Heart left ventricle (tissue), 16 donors: Measurements from ENCODE around the gene XPR1. TPM values are rescaled to one million over a fixed set of nuclear protein-coding genes. Genes with fewer than 3 reads are reported as not detected.

Source experiments
- ATAC-seq, 4 donors: fragments of 200-7000 bp; cut with Tn5 transposase; one replicate each; pipeline ENCODE4 v1.9.1; 2020 to 2022; ENCODE audit warnings: moderate library complexity in 4 of 4, mild to moderate bottlenecking in 3 of 4, moderate number of reproducible peaks in 1 of 4
- DNase-seq, 5 donors: peaks; one replicate each; pipeline ENCODE4 v3.0.0-alpha.2; 2020
- H3K27ac ChIP-seq, 12 donors: fragments of 200-600 bp; sonication (generic) in 4 of 12; one replicate each; pipeline versions ENCODE4 v1.5.0 to v1.8.0; 2016 to 2022; ENCODE audit warnings: mild to moderate bottlenecking in 2 of 12
- H3K27me3 ChIP-seq, 9 donors: fragments of 200-600 bp; sonication (generic) in 2 of 9; one replicate each; pipeline versions ENCODE4 v1.5.1 to v1.8.0; 2016 to 2022; ENCODE audit warnings: mild to moderate bottlenecking in 3 of 9
- H3K36me3 ChIP-seq, 9 donors: fragments of 200-600 bp; sonication (generic) in 2 of 9; one replicate each; pipeline versions ENCODE4 v1.5.0 to v1.8.0; 2018 to 2022; ENCODE audit warnings: mild to moderate bottlenecking in 2 of 9
- H3K4me1 ChIP-seq, 12 donors: fragments of 200-600 bp; sonication (generic) in 4 of 12; one replicate each; pipeline versions ENCODE4 v1.5.0 to v1.8.0; 2016 to 2022; ENCODE audit warnings: mild to moderate bottlenecking in 3 of 12
- H3K4me3 ChIP-seq, 12 donors: fragments of 200-600 bp; sonication (generic) in 4 of 12; one replicate each; pipeline versions ENCODE4 v1.5.0 to v1.8.0; 2017 to 2022; ENCODE audit warnings: mild to moderate bottlenecking in 9 of 12, moderate library complexity in 4 of 12
- H3K9me3 ChIP-seq, 12 donors: fragments of 200-600 bp; sonication (generic) in 4 of 12; one replicate each; pipeline versions ENCODE4 v1.5.0 to v1.8.0; 2016 to 2022; ENCODE audit warnings: mild to moderate bottlenecking in 1 of 12
- CTCF ChIP-seq, 12 donors: fragments of 200-600 bp; sonication (generic) in 4 of 12; IDR thresholded peaks; one replicate each; pipeline versions ENCODE4 v1.5.0 to v1.8.0; 2018 to 2022; ENCODE audit warnings: antibody characterized with exemption in 12 of 12, mild to moderate bottlenecking in 5 of 12
- POLR2A ChIP-seq, 2 donors: fragments of 450-650 bp; IDR thresholded peaks; one replicate each; pipeline ENCODE4 v1.6.1; 2017; ENCODE audit warnings: antibody characterized with exemption in 2 of 2, mild to moderate bottlenecking in 2 of 2, moderate library complexity in 2 of 2
- WGBS, 4 donors: extraction: QIAGEN DNeasy Blood & Tissue Kit in 2 of 4; methylation state at CpG; one replicate each; pipeline versions ENCODE4 v1.1.5 to v1.1.7; 2013 to 2018; 5-methylcytosine and 5-hydroxymethylcytosine counted together
- intact Hi-C, 10 donors: fragments of 100-400 bp; cut with DNase I; formaldehyde crosslinking; loops; one replicate each; pipeline versions ENCODE4 v1.11.1 to v1.14.2; 2022
- polyA plus RNA-seq, 2 donors: library from polyadenylated mRNA; stranded (reverse); fragments of 200-250 nt; gene quantifications; one replicate each; pipeline ENCODE4 v1.2.3, GENCODE V29; 2013
- total RNA-seq, 9 donors: library from RNA; depleted of rRNA in 2 of 9; stranded (reverse); fragments of >200 nt in 2 of 9; fragmentation: NEBNext Ultra II Directional in 3 of 9; extraction: Animal tissue kit (Norgen Biotek cat#: 25700) in 3 of 9; gene quantifications; one replicate each; pipeline versions ENCODE4 v1.1.0 to v1.2.4, GENCODE V29; 2016 to 2023
- donor health status: ischemic (EF 13 %, LVEDD 7.1; RV severe dilation, severe dysfunction).
- donor health status: healthy with polysubstance abuse.
- donor health status: DM: no; HTN: yes; CAD: no.
- donor health status: DM: no; HTN: no; CAD: no.
- donor health status: ischemic (EF 25% LVEDD 6.9; RV normal size, moderate dysfunction).
- donor health status: ischemic (EF 25% LVEDD 5.7; RV mildly dilated, moderate dysfunction).
- donor health status: healthy.
- donor health status: DM: yes; HTN: yes; CAD: no.
- donor health status: ischemic (EF 35%, LVEDD 5.7; RV mildly dilated, moderate dysfunction).
- donor health status: nonischemic (EF 11% LVEDD 7.7; RV severe dilation, severe dysfunction).
- donor health status: DM: yes; HTN: yes; CAD: no.
- donor health status: PGD.
- donor health status: ischemic (EF 29% LVEDD 5.4; RV normal size, mild dysfunction).
- donor health status: nonischemic (EF 23%, LVEDD 6.1; RV moderate dilation, normal function).

The XPR1 gene
- total and polyA plus RNA-seq, 11 donors: 18.6 to 163 (median 59.8) TPM

- no peak for ATAC-seq
- DNase-seq: no peak
- Histone ChIP-seq H3K9me3 (peaks cover 0 to 4% (median 0%) of the 10 kb centered on the region in 12 donors), H3K4me3 (no peak overlapping the region), H3K27ac (no peak overlapping the region), H3K27me3 (no peaks in the 10 kb centered on the region), H3K4me1 (peaks cover 0 to 16% (median 8%) of the 10 kb centered on the region in 12 donors), H3K36me3 (peaks cover 0 to 40% (median 7%) of the 10 kb centered on the region in 9 donors)
- WGBS, 4 donors: 77 to 84% (median 80%) methylated on average over 3 of the region's 3 CpGs
- TF ChIP-seq CTCF (IDR thresholded peaks at IDR 0.05) (no peak), POLR2A (IDR thresholded peaks at IDR 0.05) (no peak)
- intact Hi-C loops: no loop called here
These were observed 209.6 kb downstream of the XPR1 start for GRCh38 chr1:180841415-180841814.

DNA sequence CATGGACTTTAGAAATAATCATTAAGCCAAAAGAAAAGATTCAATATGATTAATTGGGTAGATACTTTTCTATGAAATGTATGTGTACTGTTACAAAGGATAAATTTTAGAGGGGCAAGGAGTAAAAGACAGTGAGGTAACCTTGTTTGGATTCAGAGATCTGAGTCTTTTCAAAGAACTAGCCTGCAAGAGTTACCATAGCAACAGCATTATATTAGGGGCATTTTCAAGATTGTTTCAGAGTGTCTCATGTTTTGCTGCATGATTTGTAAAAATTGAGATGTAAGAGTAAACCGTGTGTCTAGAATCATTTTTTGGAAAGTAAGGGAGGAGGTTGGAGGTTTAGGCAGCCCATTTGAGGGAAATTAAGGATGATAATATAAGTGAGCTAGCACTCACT, 210.2 kb downstream of the XPR1 start:
- no peaks in the 10 kb centered on the region for H3K27me3 ChIP-seq
- TF ChIP-seq POLR2A (IDR thresholded peaks at IDR 0.05) (no peak), CTCF (IDR thresholded peaks at IDR 0.05) (no peak)
- H3K9me3 ChIP-seq: peaks cover 0 to 4% (median 0%) of the 10 kb centered on the region in 12 donors
- ATAC-seq (no peak), DNase-seq (no peak)
- WGBS, 4 donors: 32 to 77% (median 36%) methylated on average over 1 of the region's 1 CpG
- peak overlapping the region in 1 of 12 donors; percentile 9 for H3K27ac ChIP-seq
- H3K36me3 ChIP-seq: peaks cover 0 to 40% (median 8%) of the 10 kb centered on the region in 9 donors
- no peak overlapping the region for H3K4me3 ChIP-seq
- H3K4me1 ChIP-seq: peaks cover 0 to 16% (median 8%) of the 10 kb centered on the region in 12 donors
- intact Hi-C loops: no loop called here

DNA sequence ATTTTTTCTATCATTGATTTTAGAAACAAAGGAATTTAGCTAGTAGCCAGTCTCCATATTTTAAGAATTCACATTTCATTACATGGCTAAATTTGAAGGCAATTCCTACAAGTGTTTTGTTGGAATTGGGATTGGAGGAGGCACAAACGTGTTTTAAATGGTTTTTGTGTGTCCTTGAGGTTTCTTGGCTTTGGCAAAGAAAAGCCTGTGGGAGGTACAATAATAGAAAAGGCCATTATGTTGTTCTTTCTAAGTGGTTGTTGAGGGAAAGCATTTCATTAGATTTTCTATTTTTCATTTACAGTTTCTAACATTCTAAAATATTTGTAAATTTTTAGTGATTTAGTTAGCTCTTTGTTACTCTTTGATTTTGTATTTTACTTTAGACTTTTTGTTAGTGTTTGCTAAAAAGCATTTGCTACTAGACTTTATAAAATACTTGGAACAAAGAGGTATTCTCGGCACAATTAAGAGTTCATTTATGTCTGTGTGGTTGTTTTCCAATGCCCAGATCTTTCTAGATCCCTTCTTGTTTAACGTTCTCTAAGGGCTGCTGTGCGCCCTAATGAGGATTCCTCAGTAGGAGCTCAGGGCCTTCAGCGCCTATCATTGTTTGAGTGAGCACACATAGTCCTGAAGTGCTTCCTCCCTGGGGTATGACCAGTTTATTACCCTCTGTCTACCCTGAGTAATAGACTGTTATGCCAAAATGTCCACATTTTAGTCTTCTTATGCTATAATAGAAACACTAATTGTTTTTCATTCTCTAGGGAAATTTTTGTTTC, 210.9 kb downstream of the XPR1 start:
- Histone ChIP-seq H3K4me1 (peaks cover 0 to 16% (median 8%) of the 10 kb centered on the region in 12 donors), H3K4me3 (no peak overlapping the region), H3K27me3 (no peaks in the 10 kb centered on the region), H3K36me3 (peaks cover 0 to 34% (median 6%) of the 10 kb centered on the region in 9 donors), H3K27ac (peak overlapping the region in 3 of 12 donors; percentile 9 to 15 (median 10)), H3K9me3 (peaks cover 0 to 4% (median 0%) of the 10 kb centered on the region in 12 donors)
- TF ChIP-seq CTCF (IDR thresholded peaks at IDR 0.05): no peak
- TF ChIP-seq POLR2A (IDR thresholded peaks at IDR 0.05): no peak
- ATAC-seq (peak; percentile 63 to 74 (median 70)), DNase-seq (no peak)
- 51 to 65% (median 55%) methylated on average over 5 of the region's 5 CpGs for WGBS, 4 donors
- intact Hi-C loops: no loop called here

DNA sequence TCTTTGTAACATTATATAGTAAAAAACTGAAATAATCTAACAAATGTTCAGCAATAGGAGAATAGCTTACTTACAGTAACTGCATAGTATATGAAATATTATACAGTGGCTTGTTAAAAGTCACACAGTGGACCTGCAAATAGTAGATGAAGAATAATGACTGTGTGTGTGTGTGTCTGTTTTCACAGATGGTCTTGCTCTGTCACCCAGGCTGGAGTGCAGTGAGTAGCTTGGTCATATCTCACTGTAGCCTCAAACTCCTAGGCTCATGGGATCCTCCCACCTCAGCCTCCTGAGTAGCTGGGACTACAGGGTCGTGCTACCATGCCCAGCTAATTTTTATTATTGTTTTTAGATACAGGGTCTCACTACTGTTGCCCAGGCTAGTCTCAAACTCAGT, 213.5 kb downstream of the XPR1 start:
- no peak for DNase-seq
- Histone ChIP-seq H3K27me3 (no peaks in the 10 kb centered on the region), H3K36me3 (peaks cover 0 to 24% (median 6%) of the 10 kb centered on the region in 9 donors), H3K4me1 (peaks cover 0 to 23% (median 8%) of the 10 kb centered on the region in 12 donors), H3K9me3 (no peaks in the 10 kb centered on the region), H3K4me3 (no peak overlapping the region), H3K27ac (no peak overlapping the region)
- ATAC-seq: no peak
- WGBS, 4 donors: 94 to 100% (median 98%) methylated on average over 1 of the region's 1 CpG
- intact Hi-C loops: no loop called here
- TF ChIP-seq POLR2A (IDR thresholded peaks at IDR 0.05): no peak
